ENCODE measurements around the gene LEMD2.

Gene LEMD2

GRCh38 chr6:33819021-33819420 is 30.1 kb upstream of the LEMD2 start:
- DNase-seq: no peak

GRCh38 chr6:33818293-33818692 is 29.4 kb upstream of the LEMD2 start:
- DNase-seq: no peak

- DNase-seq: no peak
These were observed 28.6 kb upstream of the LEMD2 start for GRCh38 chr6:33817489-33817888.

GRCh38 chr6:33816911-33817310 is 28.0 kb upstream of the LEMD2 start:
- no peak for DNase-seq

- peak; percentile 38 to 74 for DNase-seq
These were observed 26.9 kb upstream of the LEMD2 start for GRCh38 chr6:33815854-33816253.

GRCh38 chr6:33813990-33814985 is 25.4 kb upstream of the LEMD2 start:
- no peak for DNase-seq

GRCh38 chr6:33813246-33813904 is 24.4 kb upstream of the LEMD2 start:
- DNase-seq: no peak

GRCh38 chr6:33812669-33813068 is 23.7 kb upstream of the LEMD2 start:
- peak; percentile 40 to 60 for DNase-seq

GRCh38 chr6:33809594-33809993 is 20.7 kb upstream of the LEMD2 start:
- DNase-seq: peak; percentile 75 to 92

GRCh38 chr6:33808641-33809180 is 19.8 kb upstream of the LEMD2 start:
- peak; percentile 38 to 75 for DNase-seq

- no peak for DNase-seq
These were observed 18.7 kb upstream of the LEMD2 start for GRCh38 chr6:33807606-33808005.

- peak in 1 of 2 experiments; percentile 13 for DNase-seq
These were observed 17.9 kb upstream of the LEMD2 start for GRCh38 chr6:33806841-33807240.

GRCh38 chr6:33803571-33804053 is 14.7 kb upstream of the LEMD2 start, which contains the start of gene MLN:
TSS of gene MLN (minus strand) at chr6:33804003. CDS start at chr6:33801163, 2,840 bp downstream.
- DNase-seq: no peak

- DNase-seq: no peak
These were observed 13.4 kb upstream of the LEMD2 start for GRCh38 chr6:33802186-33802958.

- DNase-seq: no peak
These were observed 12.7 kb upstream of the LEMD2 start for GRCh38 chr6:33801611-33802010.

GRCh38 chr6:33800248-33800969 is 11.5 kb upstream of the LEMD2 start:
- no peak for DNase-seq

GRCh38 chr6:33799454-33800113 is 10.7 kb upstream of the LEMD2 start:
- no peak for DNase-seq

- DNase-seq: no peak
These were observed 9.5 kb upstream of the LEMD2 start for GRCh38 chr6:33798343-33798848.

- no peak for DNase-seq
These were observed 8.9 kb upstream of the LEMD2 start for GRCh38 chr6:33797626-33798342.

GRCh38 chr6:33794910-33795623 is 6.1 kb upstream of the LEMD2 start:
- peak; percentile 13 to 48 for DNase-seq
